ENCODE measurements around the gene DCAF6.
A peak's percentile ranks its signal among the peaks of the same experiment; 100 is the strongest.
"Not testable (repeated sequence)": the region's sequence is repeated elsewhere in the genome, so short reads cannot be mapped to it uniquely, and the experiment has no call there.

Gene DCAF6

GRCh38 chr1:167927046-167927754 is 9.3 kb upstream of the DCAF6 start:
- DNase-seq (ENCODE audit: extremely low spot score): peak; percentile 28
- CTCF ChIA-PET: interaction anchor here (0.9 to 1.7 kb wide), 6 partner anchors 9 to 133 kb away, joined by 3 to 6 read pairs (median 4); no protein-coding TSS in a partner anchor
- TF ChIP-seq, protein P1, sequence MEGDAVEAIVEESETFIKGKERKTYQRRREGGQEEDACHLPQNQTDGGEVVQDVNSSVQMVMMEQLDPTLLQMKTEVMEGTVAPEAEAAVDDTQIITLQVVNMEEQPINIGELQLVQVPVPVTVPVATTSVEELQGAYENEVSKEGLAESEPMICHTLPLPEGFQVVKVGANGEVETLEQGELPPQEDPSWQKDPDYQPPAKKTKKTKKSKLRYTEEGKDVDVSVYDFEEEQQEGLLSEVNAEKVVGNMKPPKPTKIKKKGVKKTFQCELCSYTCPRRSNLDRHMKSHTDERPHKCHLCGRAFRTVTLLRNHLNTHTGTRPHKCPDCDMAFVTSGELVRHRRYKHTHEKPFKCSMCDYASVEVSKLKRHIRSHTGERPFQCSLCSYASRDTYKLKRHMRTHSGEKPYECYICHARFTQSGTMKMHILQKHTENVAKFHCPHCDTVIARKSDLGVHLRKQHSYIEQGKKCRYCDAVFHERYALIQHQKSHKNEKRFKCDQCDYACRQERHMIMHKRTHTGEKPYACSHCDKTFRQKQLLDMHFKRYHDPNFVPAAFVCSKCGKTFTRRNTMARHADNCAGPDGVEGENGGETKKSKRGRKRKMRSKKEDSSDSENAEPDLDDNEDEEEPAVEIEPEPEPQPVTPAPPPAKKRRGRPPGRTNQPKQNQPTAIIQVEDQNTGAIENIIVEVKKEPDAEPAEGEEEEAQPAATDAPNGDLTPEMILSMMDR (IDR thresholded peaks at IDR 0.05; ENCODE audit: control extremely low read depth, extremely low read depth, low read depth, missing control alignments): no peak
- POLR2A ChIA-PET: interaction anchor here (1.6 kb wide), 1 partner anchor 8 kb away, joined by 3 read pairs; no protein-coding TSS in a partner anchor

DNA sequence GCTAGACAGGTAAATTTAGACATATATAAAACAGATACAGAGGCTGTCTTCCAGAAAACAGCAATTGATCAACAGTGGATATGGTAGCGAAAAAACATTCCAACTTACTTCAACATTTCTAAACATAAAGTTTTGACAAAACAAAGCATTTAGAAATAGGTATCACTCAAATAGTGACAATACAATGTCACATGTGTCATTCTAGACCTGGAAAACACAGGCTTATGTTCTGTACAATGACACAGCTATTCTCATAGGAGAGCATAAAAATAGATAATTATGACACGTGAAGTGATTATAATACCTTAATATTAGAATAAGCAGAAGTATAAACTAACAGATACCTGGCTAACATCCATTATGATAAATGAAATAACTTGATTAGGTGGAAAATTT is 8.0 kb upstream of the DCAF6 start:
- DNase-seq (ENCODE audit: extremely low spot score): no peak
- TF ChIP-seq, protein P1 (IDR thresholded peaks at IDR 0.05; ENCODE audit: control extremely low read depth, extremely low read depth, low read depth, missing control alignments): no peak
- POLR2A ChIA-PET: no interaction called here
- CTCF ChIA-PET: interaction anchor here (1.1 to 1.7 kb wide), 4 partner anchors 10 to 132 kb away, joined by 3 to 6 read pairs (median 4); no protein-coding TSS in a partner anchor

DNA sequence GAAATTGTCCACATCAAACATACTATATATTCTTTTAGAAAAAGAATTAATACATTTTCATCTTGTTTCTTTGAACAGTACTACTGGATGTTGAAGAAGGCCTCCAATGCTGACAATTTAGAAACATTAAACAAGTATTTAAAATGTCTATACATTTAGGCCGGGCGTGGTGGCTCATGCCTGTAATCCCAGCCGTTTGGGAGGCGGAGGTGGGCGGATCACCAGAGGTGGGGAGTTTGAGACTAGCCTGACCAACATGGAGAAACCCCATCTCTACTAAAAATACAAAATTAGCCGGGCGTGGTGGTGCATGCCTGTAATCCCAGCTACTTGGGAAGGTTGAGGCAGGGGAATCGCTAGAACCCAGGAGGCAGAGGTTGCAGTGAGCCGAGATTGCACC is 7.6 kb upstream of the DCAF6 start:
- POLR2A ChIA-PET; DNase-seq (ENCODE audit: extremely low spot score): not testable (repeated sequence)
- CTCF ChIA-PET: interaction anchor here (1.7 kb wide), 1 partner anchor 9 kb away, joined by 4 read pairs; no protein-coding TSS in a partner anchor

GRCh38 chr1:167929725-167930124 is 6.8 kb upstream of the DCAF6 start:
- TF ChIP-seq, protein P1 (IDR thresholded peaks at IDR 0.05; ENCODE audit: control extremely low read depth, extremely low read depth, low read depth, missing control alignments): no peak
- POLR2A ChIA-PET: no interaction called here
- no peak for DNase-seq (ENCODE audit: extremely low spot score)
- CTCF ChIA-PET: interaction anchor here (2.3 kb wide), 1 partner anchor 8 kb away, joined by 9 read pairs; no protein-coding TSS in a partner anchor

GRCh38 chr1:167933788-167934187 is 2.7 kb upstream of the DCAF6 start:
- DNase-seq (ENCODE audit: extremely low spot score): no peak
- POLR2A ChIA-PET: no interaction called here
- TF ChIP-seq, protein P1 (IDR thresholded peaks at IDR 0.05; ENCODE audit: control extremely low read depth, extremely low read depth, low read depth, missing control alignments): no peak
- CTCF ChIA-PET: interaction anchor here (1.0 kb wide), 1 partner anchor 148 kb away, joined by 6 read pairs; no protein-coding TSS in a partner anchor

DNA sequence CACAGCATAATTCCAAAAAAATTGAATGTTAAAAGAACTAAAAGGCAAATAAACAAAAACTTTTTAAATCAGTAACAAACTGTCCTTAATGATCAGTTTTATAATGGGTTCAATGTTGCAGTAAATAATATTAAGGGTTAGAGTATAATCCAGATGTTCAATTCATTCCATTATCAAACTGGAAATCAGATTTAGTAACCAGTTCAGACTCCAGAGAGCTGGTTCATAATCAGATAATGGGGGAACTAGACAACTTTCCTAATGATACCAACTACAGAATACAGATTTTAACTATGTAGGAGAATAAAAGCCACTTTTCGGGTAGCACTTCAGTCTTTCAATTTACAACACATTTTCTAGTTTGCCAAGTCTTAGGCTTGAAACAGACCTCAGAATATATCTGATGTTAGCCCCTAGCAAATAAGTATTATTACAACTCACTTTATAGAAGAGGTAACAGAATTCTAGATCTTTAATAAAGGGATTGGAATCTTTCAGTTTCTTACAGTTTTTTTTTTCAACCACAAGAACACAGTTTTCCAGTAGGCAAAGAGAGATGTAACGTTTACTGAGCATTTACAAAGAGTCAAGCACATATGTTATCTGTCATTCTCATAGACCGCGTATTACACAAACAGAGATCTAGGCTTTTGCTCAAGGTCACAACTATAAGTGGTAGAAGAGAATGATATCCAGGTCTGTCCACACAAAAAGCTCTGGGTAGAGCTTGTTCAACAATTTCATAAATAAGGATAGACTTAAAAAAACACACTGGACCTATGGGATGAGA is 1.9 kb upstream of the DCAF6 start:
- POLR2A ChIA-PET: no interaction called here
- DNase-seq (ENCODE audit: extremely low spot score): no peak
- CTCF ChIA-PET: interaction anchor here (1.0 to 2.8 kb wide), 3 partner anchors 19 to 148 kb away, joined by 3 to 8 read pairs (median 6); no protein-coding TSS in a partner anchor
- TF ChIP-seq, protein P1 (IDR thresholded peaks at IDR 0.05; ENCODE audit: control extremely low read depth, extremely low read depth, low read depth, missing control alignments): no peak

Measured in GM10248 (cell line).